ENCODE results near the gene MYO3B. TPM values are rescaled to one million over a fixed set of nuclear protein-coding genes. Genes with fewer than 3 reads are reported as not detected.

MYO3B gene
- total RNA-seq, 1 experiment from 2014 or later = 4.4 TPM

GRCh38 chr2:170643346-170643745, 465.4 kb downstream of the MYO3B start:
- H3K9ac ChIP-seq (ENCODE audit: low read length) = no peak overlapping the region
- H4K20me1 ChIP-seq (ENCODE audit: insufficient read depth, low read depth, low read length) = no peaks in the 10 kb centered on the region
- H2AFZ ChIP-seq (ENCODE audit: low read length) = no peak overlapping the region

GRCh38 chr2:170647741-170648436, 469.9 kb downstream of the MYO3B start:
- no peaks in the 10 kb centered on the region for H3K27me3 ChIP-seq (ENCODE audit: low read length)
- no peaks in the 10 kb centered on the region for H4K20me1 ChIP-seq (ENCODE audit: insufficient read depth, low read depth, low read length)
- H2AFZ ChIP-seq (ENCODE audit: low read length) = no peak overlapping the region
- no peaks in the 10 kb centered on the region for H3K9me3 ChIP-seq (ENCODE audit: low read length)
- no peak overlapping the region for H3K4me3 ChIP-seq (ENCODE audit: low read length)
- H3K9ac ChIP-seq (ENCODE audit: low read length) = no peak overlapping the region
- H3K4me2 ChIP-seq (ENCODE audit: low read depth, low read length, poor library complexity, severe bottlenecking) = no peak overlapping the region
- no peaks in the 10 kb centered on the region for H3K36me3 ChIP-seq (ENCODE audit: insufficient read depth, low read length)
- no peaks in the 10 kb centered on the region for H3K9me2 ChIP-seq (replicated peaks; ENCODE audit: insufficient read depth, low read length)
- no peaks in the 10 kb centered on the region for H3K79me2 ChIP-seq (ENCODE audit: low read length)
- H3K27ac ChIP-seq (ENCODE audit: low read length) = no peak overlapping the region
- no peak for DNase-seq
- no peaks in the 10 kb centered on the region for H3K4me1 ChIP-seq (ENCODE audit: low read length)

More at GRCh38 chr2:170643346-170643745, 465.4 kb downstream of the MYO3B start:
- Histone ChIP-seq H3K4me3 (ENCODE audit: low read length) (no peak overlapping the region), H3K27ac (ENCODE audit: low read length) (no peak overlapping the region), H3K9me3 (ENCODE audit: low read length) (no peaks in the 10 kb centered on the region), H3K4me2 (ENCODE audit: low read depth, low read length, poor library complexity, severe bottlenecking) (no peak overlapping the region), H3K79me2 (ENCODE audit: low read length) (no peaks in the 10 kb centered on the region), H3K4me1 (ENCODE audit: low read length) (no peaks in the 10 kb centered on the region), H3K36me3 (ENCODE audit: insufficient read depth, low read length) (no peaks in the 10 kb centered on the region), H3K9me2 (replicated peaks; ENCODE audit: insufficient read depth, low read length) (no peaks in the 10 kb centered on the region), H3K27me3 (ENCODE audit: low read length) (no peaks in the 10 kb centered on the region)
- no peak for DNase-seq

- H3K4me2 ChIP-seq (ENCODE audit: low read depth, low read length, poor library complexity, severe bottlenecking) = no peak overlapping the region
- no peaks in the 10 kb centered on the region for H4K20me1 ChIP-seq (ENCODE audit: insufficient read depth, low read depth, low read length)
- H3K9me3 ChIP-seq (ENCODE audit: low read length) = no peaks in the 10 kb centered on the region
- H3K79me2 ChIP-seq (ENCODE audit: low read length) = no peaks in the 10 kb centered on the region
- DNase-seq = no peak
- H3K9me2 ChIP-seq (replicated peaks; ENCODE audit: insufficient read depth, low read length) = no peaks in the 10 kb centered on the region
- H3K27me3 ChIP-seq (ENCODE audit: low read length) = no peaks in the 10 kb centered on the region
- H2AFZ ChIP-seq (ENCODE audit: low read length) = no peak overlapping the region
- H3K4me3 ChIP-seq (ENCODE audit: low read length) = no peak overlapping the region
- H3K36me3 ChIP-seq (ENCODE audit: insufficient read depth, low read length) = no peaks in the 10 kb centered on the region
- H3K9ac ChIP-seq (ENCODE audit: low read length) = no peak overlapping the region
- no peaks in the 10 kb centered on the region for H3K4me1 ChIP-seq (ENCODE audit: low read length)
- no peak overlapping the region for H3K27ac ChIP-seq (ENCODE audit: low read length)
Observed at GRCh38 chr2:170651624-170652325, 473.8 kb downstream of the MYO3B start.

DNA sequence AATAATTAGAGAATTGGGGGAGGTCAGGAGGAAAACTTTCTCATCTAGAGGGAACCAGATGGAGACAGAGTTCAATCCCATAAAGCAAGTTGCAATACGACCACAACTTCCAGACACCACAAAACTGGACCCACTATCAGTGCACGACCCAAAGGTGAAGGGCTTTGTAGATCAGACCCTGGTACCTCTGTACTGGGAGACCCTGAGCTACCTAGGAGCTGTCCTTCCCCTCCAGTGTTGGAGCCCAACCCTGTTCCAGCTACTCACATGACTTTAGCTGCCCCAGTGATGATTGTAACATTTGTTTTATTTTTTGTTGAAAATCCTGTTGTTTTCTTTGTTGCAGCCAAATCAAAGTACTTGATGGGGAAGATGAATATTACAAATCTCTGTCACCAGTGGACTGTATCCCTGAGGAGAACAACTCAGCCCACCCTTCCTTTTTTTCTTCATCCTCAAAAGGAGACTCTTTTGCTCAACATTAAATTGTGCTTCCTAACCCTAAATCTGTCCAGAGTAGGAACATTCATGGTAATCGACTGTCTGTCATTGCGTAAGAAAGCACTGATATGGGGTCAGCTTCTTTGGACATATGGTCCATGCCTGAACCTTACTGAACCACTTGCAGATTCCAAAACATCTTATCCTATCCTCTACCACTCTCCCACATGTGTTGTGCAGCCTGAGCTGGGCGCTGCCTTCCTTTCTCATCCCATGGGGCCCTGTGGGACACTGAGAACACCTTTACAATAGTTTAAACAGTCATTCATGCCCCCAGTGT, 474.9 kb downstream of the MYO3B start:
- DNase-seq = no peak
- no peak overlapping the region for H3K9ac ChIP-seq (ENCODE audit: low read length)
- no peaks in the 10 kb centered on the region for H4K20me1 ChIP-seq (ENCODE audit: insufficient read depth, low read depth, low read length)
- H3K36me3 ChIP-seq (ENCODE audit: insufficient read depth, low read length) = no peaks in the 10 kb centered on the region
- no peak overlapping the region for H3K4me2 ChIP-seq (ENCODE audit: low read depth, low read length, poor library complexity, severe bottlenecking)
- H3K9me2 ChIP-seq (replicated peaks; ENCODE audit: insufficient read depth, low read length) = no peaks in the 10 kb centered on the region
- H2AFZ ChIP-seq (ENCODE audit: low read length) = no peak overlapping the region
- no peaks in the 10 kb centered on the region for H3K9me3 ChIP-seq (ENCODE audit: low read length)
- H3K27me3 ChIP-seq (ENCODE audit: low read length) = no peaks in the 10 kb centered on the region
- H3K4me3 ChIP-seq (ENCODE audit: low read length) = no peak overlapping the region
- no peaks in the 10 kb centered on the region for H3K4me1 ChIP-seq (ENCODE audit: low read length)
- H3K27ac ChIP-seq (ENCODE audit: low read length) = no peak overlapping the region
- H3K79me2 ChIP-seq (ENCODE audit: low read length) = no peaks in the 10 kb centered on the region

DNA sequence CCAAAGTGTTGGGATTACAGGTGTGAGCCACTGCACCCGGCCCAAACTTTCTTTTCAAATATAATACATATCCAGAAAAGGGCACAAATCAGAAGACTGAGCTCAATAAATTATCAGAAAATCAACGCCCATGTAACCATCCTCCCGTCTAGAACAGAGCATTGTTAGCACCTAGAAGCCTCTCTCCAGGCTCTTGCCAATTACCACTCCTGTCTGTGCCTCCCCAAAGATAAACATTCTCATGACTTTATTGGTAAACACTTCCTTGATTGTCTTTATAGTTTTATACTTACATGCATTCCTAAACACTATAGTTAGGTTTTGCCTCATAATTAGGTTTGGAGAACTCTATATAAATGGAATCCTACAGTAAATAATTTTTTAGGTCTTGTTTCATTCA, 478.7 kb downstream of the MYO3B start:
- Histone ChIP-seq H3K27me3 (ENCODE audit: low read length) (no peaks in the 10 kb centered on the region), H3K9me3 (ENCODE audit: low read length) (no peaks in the 10 kb centered on the region), H3K79me2 (ENCODE audit: low read length) (no peaks in the 10 kb centered on the region), H2AFZ (ENCODE audit: low read length) (no peak overlapping the region), H3K9ac (ENCODE audit: low read length) (no peak overlapping the region), H3K36me3 (ENCODE audit: insufficient read depth, low read length) (no peaks in the 10 kb centered on the region), H3K4me3 (ENCODE audit: low read length) (no peak overlapping the region), H3K4me2 (ENCODE audit: low read depth, low read length, poor library complexity, severe bottlenecking) (no peak overlapping the region), H3K4me1 (ENCODE audit: low read length) (no peaks in the 10 kb centered on the region), H3K9me2 (replicated peaks; ENCODE audit: insufficient read depth, low read length) (no peaks in the 10 kb centered on the region), H3K27ac (ENCODE audit: low read length) (no peak overlapping the region), H4K20me1 (ENCODE audit: insufficient read depth, low read depth, low read length) (no peaks in the 10 kb centered on the region)
- no peak for DNase-seq

DNA sequence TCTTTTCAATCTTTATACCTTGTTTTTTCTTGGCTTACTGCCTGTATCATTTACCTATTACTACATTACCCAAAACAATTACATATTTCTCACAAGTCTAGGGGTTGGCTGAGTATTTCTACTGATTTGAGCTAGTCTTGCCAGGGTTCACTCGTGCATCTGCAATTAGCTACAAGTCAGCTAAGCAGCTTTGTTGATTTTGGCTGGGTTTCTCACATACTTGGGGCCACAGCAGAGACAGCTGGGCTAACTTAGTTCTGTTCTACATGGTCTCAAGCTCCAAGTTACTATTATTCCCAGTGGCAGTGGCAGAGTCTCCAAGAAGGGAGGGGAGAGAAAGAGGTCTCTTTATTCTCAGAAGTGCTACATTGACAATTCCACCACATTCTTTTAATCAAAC, 482.5 kb downstream of the MYO3B start:
- Histone ChIP-seq H3K36me3 (ENCODE audit: insufficient read depth, low read length) (no peaks in the 10 kb centered on the region), H3K27me3 (ENCODE audit: low read length) (no peaks in the 10 kb centered on the region), H3K79me2 (ENCODE audit: low read length) (no peaks in the 10 kb centered on the region), H3K27ac (ENCODE audit: low read length) (no peak overlapping the region), H4K20me1 (ENCODE audit: insufficient read depth, low read depth, low read length) (no peaks in the 10 kb centered on the region), H3K4me2 (ENCODE audit: low read depth, low read length, poor library complexity, severe bottlenecking) (no peak overlapping the region), H3K9ac (ENCODE audit: low read length) (no peak overlapping the region), H3K9me3 (ENCODE audit: low read length) (no peaks in the 10 kb centered on the region), H3K4me1 (ENCODE audit: low read length) (no peaks in the 10 kb centered on the region), H3K4me3 (ENCODE audit: low read length) (no peak overlapping the region), H3K9me2 (replicated peaks; ENCODE audit: insufficient read depth, low read length) (no peaks in the 10 kb centered on the region), H2AFZ (ENCODE audit: low read length) (no peak overlapping the region)
- DNase-seq = no peak

DNA sequence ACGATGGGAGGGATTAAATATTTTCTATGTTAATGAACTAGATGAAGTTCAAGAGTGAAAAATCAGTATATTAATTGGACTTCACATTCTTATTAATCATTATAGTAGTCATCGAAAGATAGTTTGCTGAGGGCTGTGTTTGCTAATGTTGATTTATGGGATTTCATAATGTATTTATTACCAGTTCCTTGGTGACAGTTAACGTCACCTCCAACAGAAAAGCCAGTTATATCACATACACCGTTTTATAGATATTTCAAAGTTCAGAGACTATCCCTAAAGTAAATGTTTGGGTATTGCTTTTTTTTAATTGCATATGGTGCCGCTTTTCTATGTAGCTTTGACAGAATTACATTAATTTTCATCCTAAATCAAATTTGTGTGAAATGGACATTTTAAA, 487.8 kb downstream of the MYO3B start:
- no peak for DNase-seq
- H2AFZ ChIP-seq (ENCODE audit: low read length) = no peak overlapping the region
- no peaks in the 10 kb centered on the region for H3K4me1 ChIP-seq (ENCODE audit: low read length)
- no peaks in the 10 kb centered on the region for H4K20me1 ChIP-seq (ENCODE audit: insufficient read depth, low read depth, low read length)
- H3K4me3 ChIP-seq (ENCODE audit: low read length) = no peak overlapping the region
- H3K27ac ChIP-seq (ENCODE audit: low read length) = no peak overlapping the region
- H3K79me2 ChIP-seq (ENCODE audit: low read length) = no peaks in the 10 kb centered on the region
- no peaks in the 10 kb centered on the region for H3K36me3 ChIP-seq (ENCODE audit: insufficient read depth, low read length)
- H3K27me3 ChIP-seq (ENCODE audit: low read length) = no peaks in the 10 kb centered on the region
- no peaks in the 10 kb centered on the region for H3K9me3 ChIP-seq (ENCODE audit: low read length)
- no peak overlapping the region for H3K4me2 ChIP-seq (ENCODE audit: low read depth, low read length, poor library complexity, severe bottlenecking)
- no peak overlapping the region for H3K9ac ChIP-seq (ENCODE audit: low read length)
- H3K9me2 ChIP-seq (replicated peaks; ENCODE audit: insufficient read depth, low read length) = no peaks in the 10 kb centered on the region

GRCh38 chr2:170669909-170670308, 492.0 kb downstream of the MYO3B start:
- DNase-seq = no peak
- no peaks in the 10 kb centered on the region for H3K9me3 ChIP-seq (ENCODE audit: low read length)
- no peaks in the 10 kb centered on the region for H3K36me3 ChIP-seq (ENCODE audit: insufficient read depth, low read length)
- no peak overlapping the region for H3K27ac ChIP-seq (ENCODE audit: low read length)
- H4K20me1 ChIP-seq (ENCODE audit: insufficient read depth, low read depth, low read length) = no peaks in the 10 kb centered on the region
- no peak overlapping the region for H3K9ac ChIP-seq (ENCODE audit: low read length)
- H3K4me1 ChIP-seq (ENCODE audit: low read length) = no peaks in the 10 kb centered on the region
- H3K79me2 ChIP-seq (ENCODE audit: low read length) = no peaks in the 10 kb centered on the region
- H3K27me3 ChIP-seq (ENCODE audit: low read length) = no peaks in the 10 kb centered on the region
- H3K4me3 ChIP-seq (ENCODE audit: low read length) = no peak overlapping the region
- no peaks in the 10 kb centered on the region for H3K9me2 ChIP-seq (replicated peaks; ENCODE audit: insufficient read depth, low read length)
- H3K4me2 ChIP-seq (ENCODE audit: low read depth, low read length, poor library complexity, severe bottlenecking) = no peak overlapping the region
- H2AFZ ChIP-seq (ENCODE audit: low read length) = no peak overlapping the region

Data from Karpas-422 (cell line).